Ascending aorta (tissue), 2 donors: Measurements from ENCODE around the gene CNGA2. TPM values are rescaled to one million over a fixed set of nuclear protein-coding genes. Genes with fewer than 3 reads are reported as not detected.

Experiments
- DNase-seq, 2 donors: peaks; one replicate each; pipeline ENCODE4 v3.0.0-alpha.2; 2019; ENCODE audit warnings: low spot score in 2 of 2
- H3K27ac ChIP-seq, 2 donors: fragments of 200-600 bp; sonication (generic); one replicate each; pipeline ENCODE4 v1.5.1; 2016 to 2017; ENCODE audit warnings: mild to moderate bottlenecking in 1 of 2
- H3K27me3 ChIP-seq: fragments of 200-600 bp; sonication (generic); one replicate; pipeline ENCODE4 v1.5.1; 2017
- H3K36me3 ChIP-seq, 2 donors: fragments of 200-600 bp; sonication (generic); one replicate each; pipeline ENCODE4 v1.5.1; 2016
- H3K4me1 ChIP-seq, 2 donors: fragments of 200-600 bp; sonication (generic); one replicate each; pipeline ENCODE4 v1.5.1; 2016 to 2017; ENCODE audit warnings: mild to moderate bottlenecking in 1 of 2
- H3K4me3 ChIP-seq, 2 donors: fragments of 200-600 bp; sonication (generic); one replicate each; pipeline ENCODE4 v1.5.1; 2016 to 2017; ENCODE audit warnings: mild to moderate bottlenecking in 1 of 2
- H3K9me3 ChIP-seq, 2 donors: fragments of 200-600 bp; sonication (generic); one replicate each; pipeline ENCODE4 v1.5.1; 2016
- CTCF ChIP-seq, 3 experiments: fragments of 200-600 bp in 2 of 3; fragments of 450-650 bp in 1 of 3; sonication (generic) in 2 of 3; IDR thresholded peaks; one replicate each; pipeline ENCODE4 v1.5.1; 2016 to 2019; ENCODE audit warnings: antibody characterized with exemption in 3 of 3, mild to moderate bottlenecking in 1 of 3, moderate library complexity in 1 of 3
- intact Hi-C: fragments of 100-400 bp; cut with DNase I; formaldehyde crosslinking; loops from one replicate; pipeline ENCODE4 v1.15.1; 2023
- total RNA-seq: library from RNA; depleted of rRNA; stranded (reverse); fragments of >200 nt; gene quantifications from one replicate; pipeline ENCODE4 v1.1.0, GENCODE V29; 2016

The CNGA2 gene
- total RNA-seq, 1 donor from 2014 or later, result not detected

- DNase-seq, result no peak
- H3K4me3 ChIP-seq, result no peak overlapping the region
- intact Hi-C loops, result loop anchor here (1.0 kb wide), 1 partner anchor 879 kb away; no protein-coding TSS in a partner anchor
Measured at GRCh38 chrX:151752847-151753246, 18.3 kb downstream of the CNGA2 start.

GRCh38 chrX:151753313-151754046, 18.9 kb downstream of the CNGA2 start:
- DNase-seq, result no peak
- intact Hi-C loops, result loop anchor here (1.0 kb wide), 1 partner anchor 879 kb away; no protein-coding TSS in a partner anchor

More at GRCh38 chrX:151752847-151753246, 18.3 kb downstream of the CNGA2 start:
- Histone ChIP-seq H3K9me3 (no peaks in the 10 kb centered on the region), H3K27ac (no peak overlapping the region), H3K36me3 (no peaks in the 10 kb centered on the region), H3K27me3 (no peaks in the 10 kb centered on the region), H3K4me1 (no peaks in the 10 kb centered on the region)
- TF ChIP-seq CTCF (IDR thresholded peaks at IDR 0.05), result no peak

GRCh38 chrX:151754047-151754429, 19.5 kb downstream of the CNGA2 start:
- Histone ChIP-seq H3K4me3 (no peak overlapping the region), H3K27ac (no peak overlapping the region), H3K4me1 (no peaks in the 10 kb centered on the region), H3K9me3 (no peaks in the 10 kb centered on the region), H3K36me3 (no peaks in the 10 kb centered on the region), H3K27me3 (no peaks in the 10 kb centered on the region)
- no peak for TF ChIP-seq CTCF (IDR thresholded peaks at IDR 0.05)
- no peak for DNase-seq
- intact Hi-C loops, result no loop called here

More at GRCh38 chrX:151753313-151754046, 18.9 kb downstream of the CNGA2 start:
- Histone ChIP-seq H3K9me3 (no peaks in the 10 kb centered on the region), H3K4me1 (no peaks in the 10 kb centered on the region), H3K36me3 (no peaks in the 10 kb centered on the region), H3K4me3 (no peak overlapping the region), H3K27ac (no peak overlapping the region), H3K27me3 (no peaks in the 10 kb centered on the region)
- peak; percentile 59 to 77 (median 72) for TF ChIP-seq CTCF (IDR thresholded peaks at IDR 0.05)

GRCh38 chrX:151754641-151755215, 20.2 kb downstream of the CNGA2 start:
- intact Hi-C loops, result no loop called here
- H3K9me3 ChIP-seq, result no peaks in the 10 kb centered on the region
- no peaks in the 10 kb centered on the region for H3K4me1 ChIP-seq
- no peak overlapping the region for H3K27ac ChIP-seq
- no peaks in the 10 kb centered on the region for H3K36me3 ChIP-seq
- no peak for TF ChIP-seq CTCF (IDR thresholded peaks at IDR 0.05)
- H3K27me3 ChIP-seq, result no peaks in the 10 kb centered on the region
- no peak overlapping the region for H3K4me3 ChIP-seq
- no peak for DNase-seq

GRCh38 chrX:151759041-151759708, 24.6 kb downstream of the CNGA2 start:
- no peaks in the 10 kb centered on the region for H3K9me3 ChIP-seq
- DNase-seq, result peak in 1 of 2 donors; percentile 48
- H3K4me1 ChIP-seq, result no peaks in the 10 kb centered on the region
- TF ChIP-seq CTCF (IDR thresholded peaks at IDR 0.05), result no peak
- no peak overlapping the region for H3K4me3 ChIP-seq
- no peaks in the 10 kb centered on the region for H3K27me3 ChIP-seq
- no peaks in the 10 kb centered on the region for H3K36me3 ChIP-seq
- intact Hi-C loops, result no loop called here
- no peak overlapping the region for H3K27ac ChIP-seq
